H1 (cell line): ENCODE measurements around the gene STK11IP. TPM values are rescaled to one million over a fixed set of nuclear protein-coding genes. Genes with fewer than 3 reads are reported as not detected.

Experiments used
- CTCF ChIA-PET: fragments of 300-600 bp; sonication (Branson Sonifier 250); formaldehyde crosslinking; loops from one replicate; lab custom pipeline; 2021; ENCODE audit not compliant: partially characterized antibody; lab: Charles Lee
- POLR2A ChIA-PET: fragments of 300-600 bp; sonication (Branson Sonifier 250); formaldehyde crosslinking; loops from one replicate; lab custom pipeline; 2021; ENCODE audit warnings: inconsistent platforms; ENCODE audit not compliant: partially characterized antibody; lab: Charles Lee
- DNase-seq, 2 experiments: peaks; one replicate each; pipeline versions ENCODE4 v3.0.0 to v3.0.0-alpha.2; 2010 to 2022; ENCODE audit warnings: low spot score in 2 of 2, low read depth in 1 of 2, mixed read lengths in 1 of 2
- FAIRE-seq: peaks from 2 replicates; lab custom pipeline; 2011; peaks lifted over from hg19 to GRCh38; lab: Jason Lieb, UNC
- H2AFZ ChIP-seq: 2 replicates; pipeline ENCODE4 v1.8.1; 2012; ENCODE audit warnings: low read length, inconsistent platforms
- H2AK5ac ChIP-seq: 2 replicates; pipeline ENCODE4 v1.6.1; 2013; ENCODE audit warnings: low read depth, low read length
- H2BK120ac ChIP-seq: replicated peaks from 2 replicates; pipeline ENCODE3; 2013; ENCODE audit warnings: low read depth, low read length, inconsistent platforms
- H2BK12ac ChIP-seq: 2 replicates; pipeline ENCODE4 v1.6.1; 2013; ENCODE audit warnings: low read depth, low read length
- H2BK15ac ChIP-seq: 2 replicates; pipeline ENCODE4 v1.6.1; 2013; ENCODE audit warnings: low read length
- H2BK20ac ChIP-seq: 2 replicates; pipeline ENCODE4 v1.6.1; 2013; ENCODE audit warnings: low read length
- H2BK5ac ChIP-seq: 2 replicates; pipeline ENCODE4 v1.6.1; 2013; ENCODE audit warnings: low read depth, low read length
- H3K14ac ChIP-seq: 2 replicates; pipeline ENCODE4 v1.6.1; 2013; ENCODE audit warnings: inconsistent platforms; ENCODE audit not compliant: insufficient read length
- H3K18ac ChIP-seq: 2 replicates; pipeline ENCODE4 v1.6.1; 2013; ENCODE audit warnings: low read length; ENCODE audit errors: extremely low read depth
- H3K23ac ChIP-seq: 2 replicates; pipeline ENCODE4 v1.6.1; 2013; ENCODE audit warnings: inconsistent platforms; ENCODE audit not compliant: insufficient read length
- H3K23me2 ChIP-seq: 2 replicates; pipeline ENCODE4 v1.6.1; 2013; ENCODE audit warnings: low read depth, low read length
- H3K27ac ChIP-seq: 2 replicates; pipeline ENCODE4 v1.6.1; 2011; ENCODE audit warnings: low read depth, low read length, inconsistent platforms
- H3K27me3 ChIP-seq, 4 experiments: replicated peaks in 1 of 4; 1 replicate in 1 of 4; 2 replicates in 3 of 4; pipeline versions ENCODE4 v1.6.1 to v1.8.1; 2011 to 2013; ENCODE audit warnings: low read length in 3 of 4, mild to moderate bottlenecking in 3 of 4, inconsistent platforms in 2 of 4, mixed read lengths in 2 of 4, moderate library complexity in 1 of 4; ENCODE audit not compliant: control insufficient read depth in 3 of 4, insufficient read depth in 3 of 4; ENCODE audit errors: extremely low read depth in 1 of 4
- H3K36me3 ChIP-seq, 4 experiments: 2 replicates each; pipeline versions ENCODE4 v1.6.1 to v1.8.1; 2011 to 2013; ENCODE audit warnings: mild to moderate bottlenecking in 4 of 4, low read length in 3 of 4, moderate library complexity in 2 of 4, control low read depth in 1 of 4, inconsistent platforms in 1 of 4; ENCODE audit not compliant: insufficient read depth in 4 of 4, control insufficient read depth in 2 of 4
- H3K4ac ChIP-seq: replicated peaks from 2 replicates; pipeline ENCODE3; 2013; ENCODE audit warnings: low read length, low read depth, mixed read lengths, inconsistent platforms; ENCODE audit not compliant: insufficient read length
- H3K4me1 ChIP-seq, 4 experiments: replicated peaks in 1 of 4; 1 replicate in 1 of 4; 2 replicates in 3 of 4; pipeline versions ENCODE4 v1.6.1 to v1.8.1; 2011 to 2013; ENCODE audit warnings: low read length in 3 of 4, inconsistent platforms in 2 of 4, mixed read lengths in 1 of 4; ENCODE audit not compliant: insufficient read depth in 4 of 4, control insufficient read depth in 3 of 4
- H3K4me2 ChIP-seq, 2 experiments: 2 replicates each; pipeline versions ENCODE4 v1.6.1 to v1.8.1; 2011 to 2013; ENCODE audit warnings: low read depth in 2 of 2, low read length in 2 of 2, control low read depth in 1 of 2, inconsistent platforms in 1 of 2, mild to moderate bottlenecking in 1 of 2; ENCODE audit not compliant: insufficient read depth in 1 of 2
- H3K4me3 ChIP-seq, 4 experiments: fragments of 200-600, 300-600 bp in 1 of 4; sonication (generic), shearing (Covaris generic), sonication (Bioruptor Twin) in 1 of 4; 2 replicates each; pipeline versions ENCODE4 v1.5.1 to v1.8.1; 2011 to 2016; ENCODE audit warnings: low read length in 4 of 4, low read depth in 3 of 4, control low read depth in 2 of 4, inconsistent platforms in 2 of 4, mild to moderate bottlenecking in 2 of 4, mixed read lengths in 1 of 4, moderate library complexity in 1 of 4; ENCODE audit not compliant: insufficient read depth in 2 of 4; ENCODE audit errors: extremely low read depth in 1 of 4
- H3K56ac ChIP-seq: replicated peaks from 2 replicates; pipeline ENCODE3; 2013; ENCODE audit warnings: low read depth, mild to moderate bottlenecking, mixed read lengths, low read length, inconsistent platforms; ENCODE audit not compliant: insufficient read length
- H3K79me1 ChIP-seq: 2 replicates; pipeline ENCODE4 v1.6.1; 2013; ENCODE audit warnings: low read depth, low read length, control low read depth
- H3K79me2 ChIP-seq, 2 experiments: 2 replicates each; pipeline versions ENCODE4 v1.6.1 to v1.8.1; 2012 to 2013; ENCODE audit warnings: low read length in 2 of 2, mild to moderate bottlenecking in 2 of 2, inconsistent platforms in 1 of 2; ENCODE audit not compliant: insufficient read depth in 2 of 2, control insufficient read depth in 1 of 2
- H3K9ac ChIP-seq, 4 experiments: replicated peaks in 1 of 4; 1 replicate in 1 of 4; 2 replicates in 3 of 4; pipeline versions ENCODE4 v1.6.1 to v1.8.1; 2011 to 2013; ENCODE audit warnings: low read depth in 3 of 4, low read length in 3 of 4, control low read depth in 2 of 4, mild to moderate bottlenecking in 2 of 4, moderate library complexity in 2 of 4, inconsistent platforms in 1 of 4; ENCODE audit errors: extremely low read depth in 1 of 4
- H3K9me3 ChIP-seq, 2 experiments: 2 replicates each; pipeline versions ENCODE4 v1.6.1 to v1.8.1; 2012 to 2013; ENCODE audit warnings: mild to moderate bottlenecking in 2 of 2, moderate library complexity in 2 of 2, control low read depth in 1 of 2, inconsistent platforms in 1 of 2, low read depth in 1 of 2, low read length in 1 of 2, mixed read lengths in 1 of 2; ENCODE audit not compliant: insufficient read depth in 2 of 2
- H4K20me1 ChIP-seq, 2 experiments: replicated peaks in 1 of 2; 2 replicates each; pipeline versions ENCODE3 to v1.8.1; 2011 to 2013; ENCODE audit warnings: inconsistent platforms in 2 of 2, low read length in 2 of 2, mild to moderate bottlenecking in 1 of 2; ENCODE audit not compliant: insufficient read depth in 2 of 2, control insufficient read depth in 1 of 2
- H4K5ac ChIP-seq: 2 replicates; pipeline ENCODE4 v1.6.1; 2013; ENCODE audit warnings: low read length, low read depth, mixed read lengths, inconsistent platforms; ENCODE audit not compliant: insufficient read length
- H4K8ac ChIP-seq: 2 replicates; pipeline ENCODE4 v1.8.0; 2013; ENCODE audit warnings: mild to moderate bottlenecking, moderate library complexity, low read length, inconsistent platforms; ENCODE audit not compliant: insufficient read depth; ENCODE audit errors: extremely low read depth
- H4K91ac ChIP-seq: replicated peaks from 2 replicates; pipeline ENCODE3; 2013; ENCODE audit warnings: low read length, mixed read lengths, inconsistent platforms; ENCODE audit not compliant: insufficient read length
- ASH2L ChIP-seq: fragments of 200-600, 300-600 bp; sonication (generic); IDR thresholded peaks from one replicate; pipeline ENCODE4 v1.7.1; 2017; ENCODE audit warnings: low read length
- BCL11A ChIP-seq, 2 experiments: IDR thresholded peaks; one replicate each; pipeline ENCODE4 v1.6.1; 2011; ENCODE audit warnings: low read depth in 2 of 2, low read length in 2 of 2, mild to moderate bottlenecking in 2 of 2
- CHD2 ChIP-seq: IDR thresholded peaks from 2 replicates; pipeline ENCODE4 v1.6.1; 2012; ENCODE audit warnings: low read length, improper control_type of control experiment
- EP300 ChIP-seq, 2 experiments: IDR thresholded peaks; 1 replicate in 1 of 2; 2 replicates in 1 of 2; pipeline ENCODE4 v1.6.1; 2011 to 2012; ENCODE audit warnings: low read depth in 2 of 2, low read length in 2 of 2, mild to moderate bottlenecking in 2 of 2, borderline replicate concordance in 1 of 2, inconsistent platforms in 1 of 2, moderate library complexity in 1 of 2
- GTF2F1 ChIP-seq: IDR thresholded peaks from 2 replicates; pipeline ENCODE4 v1.6.1; 2012; ENCODE audit warnings: low read depth, low read length, improper control_type of control experiment, borderline replicate concordance
- HDAC6 ChIP-seq: IDR thresholded peaks from one replicate; pipeline ENCODE4 v1.7.1; 2012; ENCODE audit warnings: low read depth, mild to moderate bottlenecking, inconsistent platforms, low read length, moderate library complexity
- MAFK ChIP-seq: IDR thresholded peaks from 2 replicates; pipeline ENCODE4 v1.6.1; 2012; ENCODE audit warnings: low read depth, mild to moderate bottlenecking, improper control_type of control experiment, low read length
- PHF8 ChIP-seq: fragments of 200-600 bp; sonication (generic); conservative IDR thresholded peaks from 2 replicates; pipeline ENCODE4 v1.7.1; 2012; ENCODE audit warnings: low read depth, mild to moderate bottlenecking, inconsistent platforms, low read length, moderate library complexity
- POLR2A ChIP-seq, 2 experiments: IDR thresholded peaks; 1 replicate in 1 of 2; 2 replicates in 1 of 2; pipeline ENCODE4 v1.6.1; 2011; ENCODE audit warnings: low read depth in 2 of 2, low read length in 2 of 2, mild to moderate bottlenecking in 2 of 2; ENCODE audit errors: control extremely low read depth in 1 of 2
- RFX5 ChIP-seq: IDR thresholded peaks from 2 replicates; pipeline ENCODE4 v1.6.1; 2011; ENCODE audit warnings: low read depth, low read length, improper control_type of control experiment, borderline replicate concordance
- TAF7 ChIP-seq: optimal IDR thresholded peaks from 2 replicates; pipeline ENCODE3; 2011; ENCODE audit warnings: low read depth, mild to moderate bottlenecking, inconsistent platforms, low read length, moderate library complexity, borderline replicate concordance
- WGBS, 2 experiments: shearing (Covaris generic) in 1 of 2; methylation state at CpG; one replicate each; pipeline versions ENCODE4 v1.1.6 to v1.1.7; 2013 to 2015; ENCODE audit warnings: low lambda C conversion rate in 2 of 2, mixed read lengths in 2 of 2, inconsistent platforms in 1 of 2, low coverage in 1 of 2, missing lambda C conversion rate in 1 of 2; ENCODE audit not compliant: insufficient replicate concordance in 2 of 2, insufficient coverage in 1 of 2, insufficient read length in 1 of 2; ENCODE audit errors: extremely low coverage in 1 of 2, missing lambda C conversion rate in 1 of 2; 5-methylcytosine and 5-hydroxymethylcytosine counted together
- polyA plus RNA-seq, 7 experiments: library from polyadenylated mRNA; depleted of rRNA in 3 of 7; stranded (reverse) in 5 of 7; unstranded in 2 of 7; fragments of >200 nt in 5 of 7; fragments of 200-250 nt in 2 of 7; gene quantifications; 1 replicate in 5 of 7; 2 replicates in 1 of 7; 4 replicates in 1 of 7; pipeline versions ENCODE4 v1.2.1 to v1.2.3, GENCODE V29; 2011 to 2013; ENCODE audit warnings: missing spikeins in 2 of 7, mixed read lengths in 2 of 7
- total RNA-seq: library from RNA; stranded (reverse); fragmentation: NEBNext Ultra II Directional; extraction: Animal tissue kit (Norgen Biotek cat#: 25700); gene quantifications from 2 replicates; pipeline ENCODE4 v1.2.1, GENCODE V29; 2021

The STK11IP gene
- total and polyA plus RNA-seq, 2 of the 8 experiments (the other 6 are each of a cell fraction or from before 2014, with no cell fraction given) = 18.5 to 29.6 TPM

GRCh38 chr2:219572237-219573001 lies 25.2 kb upstream of the STK11IP start, which contains the start of gene INHA:
INHA (plus strand) TSS chr2:219572310; CDS start chr2:219572375, 65 bp downstream.
- peaks cover 7 to 34% (median 27%) of the 10 kb centered on the region in 4 experiments for H3K4me1 ChIP-seq
- TF ChIP-seq ASH2L (no peak), BCL11A (IDR thresholded peaks at IDR 0.05; ENCODE audit: low read depth in 2 of 2, low read length in 2 of 2) (no peak), GTF2F1 (no peak), POLR2A (IDR thresholded peaks at IDR 0.05; ENCODE audit: control extremely low read depth in 1 of 2, low read depth in 2 of 2, low read length in 2 of 2) (no peak), TAF7 (no peak), EP300 (IDR thresholded peaks at IDR 0.05; ENCODE audit: borderline replicate concordance in 1 of 2, low read depth in 2 of 2, low read length in 2 of 2) (no peak), PHF8 (no peak), CHD2 (no peak), RFX5 (no peak), MAFK (no peak), HDAC6 (no peak)
- WGBS, 2 experiments = 89% methylated on average over 12 of the region's 13 CpGs; no CpG with 5 or more reads in 1 of the 2 experiments
- peaks cover 0 to 16% (median 4%) of the 10 kb centered on the region in 4 experiments; a peak in 3 of 8 replicates for H3K36me3 ChIP-seq
- H3K14ac ChIP-seq = no peak within 1 kb of the TSS
- peak within 1 kb of the TSS; percentile 67 to 70 for H3K4me2 ChIP-seq
- peak within 1 kb of the TSS; percentile 99 for H2BK12ac ChIP-seq
- H3K4ac ChIP-seq = peak within 1 kb of the TSS; percentile 81
- peak within 1 kb of the TSS; percentile 9 for H2BK120ac ChIP-seq
- H2AFZ ChIP-seq = no peak within 1 kb of the TSS
- DNase-seq (no peak), FAIRE-seq (no peak)
- ChIA-PET CTCF (interaction anchor here (0.6 to 2.9 kb wide), 13 partner anchors 12 to 190 kb away, joined by 3 to 34 read pairs (median 5); partner anchors contain the start of genes SLC4A3 and TMEM198), POLR2A (interaction anchor here (1.1 to 18.6 kb wide), 9 partner anchors 13 to 43 kb away, joined by 3 to 293 read pairs (median 7); partner anchors contain the start of genes CHPF, STK11IP and TMEM198)
- peak within 1 kb of the TSS; percentile 71 for H4K91ac ChIP-seq
- H4K20me1 ChIP-seq = no peaks in the 10 kb centered on the region
- H3K27me3 ChIP-seq = peaks cover 0 to 2% (median 0%) of the 10 kb centered on the region in 4 experiments; a peak in 2 of 7 replicates
- peak within 1 kb of the TSS; percentile 94; the same call in 1 of the 2 replicates for H2AK5ac ChIP-seq
- H2BK20ac ChIP-seq = peak within 1 kb of the TSS; percentile 77; the same call in 1 of the 2 replicates
- no peak within 1 kb of the TSS for H3K23ac ChIP-seq
- no peak within 1 kb of the TSS; the same call in 1 of the 2 replicates for H4K8ac ChIP-seq
- peaks cover 0 to 7% of the 10 kb centered on the region in 2 experiments; a peak in 2 of 4 replicates for H3K79me2 ChIP-seq
- peaks cover 10% of the 10 kb centered on the region; the same call in 1 of the 2 replicates for H3K23me2 ChIP-seq
- H3K9me3 ChIP-seq = peaks cover 0 to 8% of the 10 kb centered on the region in 2 experiments; a peak in 1 of 4 replicates
- peak within 1 kb of the TSS; percentile 79 for H4K5ac ChIP-seq
- peak within 1 kb of the TSS in 1 of 4 experiments; percentile 25; a peak in 2 of 7 replicates for H3K9ac ChIP-seq
- H3K79me1 ChIP-seq = no peaks in the 10 kb centered on the region
- H3K18ac ChIP-seq = peak within 1 kb of the TSS; percentile 95
- peak within 1 kb of the TSS; percentile 24 for H3K56ac ChIP-seq
- H3K4me3 ChIP-seq = peak within 1 kb of the TSS; percentile 21 to 74 (median 48)
- H3K27ac ChIP-seq = peak within 1 kb of the TSS; percentile 38; the same call in 1 of the 2 replicates
- peak within 1 kb of the TSS; percentile 97 for H2BK5ac ChIP-seq
- peak within 1 kb of the TSS; percentile 100 for H2BK15ac ChIP-seq
